Putamen (tissue), 1 donor: ENCODE data around the gene RABGAP1L.
A peak's percentile ranks its signal among the peaks of the same experiment; 100 is the strongest.
"Not testable (repeated sequence)": the region's sequence is repeated elsewhere in the genome, so short reads cannot be mapped to it uniquely, and the experiment has no call there.

Experiments
- DNase-seq: peaks from one replicate; pipeline ENCODE4 v3.0.0-alpha.2; 2016; ENCODE audit warnings: low spot score

The RABGAP1L gene

GRCh38 chr1:174159252-174160108 is at the start of gene RABGAP1L:
RABGAP1L (plus strand) TSS chr1:174159520.
- peak; percentile 95 for DNase-seq

GRCh38 chr1:174110053-174110452 is 49.3 kb upstream of the RABGAP1L start:
- DNase-seq = no peak

GRCh38 chr1:174112489-174113162 is 46.7 kb upstream of the RABGAP1L start:
- DNase-seq = no peak

- no peak for DNase-seq
Measured at GRCh38 chr1:174114106-174114505, 45.2 kb upstream of the RABGAP1L start.

GRCh38 chr1:174114788-174115448 is 44.4 kb upstream of the RABGAP1L start:
- peak; percentile 52 for DNase-seq

GRCh38 chr1:174116042-174116441 is 43.3 kb upstream of the RABGAP1L start:
- no peak for DNase-seq

- DNase-seq = no peak
Measured at GRCh38 chr1:174118751-174119150, 40.6 kb upstream of the RABGAP1L start.

GRCh38 chr1:174122318-174122717 is 37.0 kb upstream of the RABGAP1L start:
- not testable (repeated sequence) for DNase-seq

- no peak for DNase-seq
Measured at GRCh38 chr1:174123843-174124242, 35.5 kb upstream of the RABGAP1L start.

GRCh38 chr1:174127176-174127575 is 32.1 kb upstream of the RABGAP1L start:
- not testable (repeated sequence) for DNase-seq

GRCh38 chr1:174131032-174131638 is 28.2 kb upstream of the RABGAP1L start:
- DNase-seq = no peak

GRCh38 chr1:174134003-174134659 is 25.2 kb upstream of the RABGAP1L start:
- no peak for DNase-seq

GRCh38 chr1:174135211-174135610 is 24.1 kb upstream of the RABGAP1L start:
- DNase-seq = no peak

- no peak for DNase-seq
Measured at GRCh38 chr1:174136714-174137113, 22.6 kb upstream of the RABGAP1L start.

- DNase-seq = no peak
Measured at GRCh38 chr1:174142836-174143235, 16.5 kb upstream of the RABGAP1L start.

GRCh38 chr1:174143727-174144396 is 15.5 kb upstream of the RABGAP1L start:
- DNase-seq = not testable (repeated sequence)

- not testable (repeated sequence) for DNase-seq
Measured at GRCh38 chr1:174144397-174144783, 14.9 kb upstream of the RABGAP1L start.

GRCh38 chr1:174149216-174149615 is 10.1 kb upstream of the RABGAP1L start:
- no peak for DNase-seq

- no peak for DNase-seq
Measured at GRCh38 chr1:174150499-174150898, 8.8 kb upstream of the RABGAP1L start.

- no peak for DNase-seq
Measured at GRCh38 chr1:174152427-174152826, 6.9 kb upstream of the RABGAP1L start.
